GM12878 (cell line): ENCODE measurements around the gene IER2. TPM values are rescaled to one million over a fixed set of nuclear protein-coding genes. Genes with fewer than 3 reads are reported as not detected.

Experiments
- BCLAF1 ChIP-seq: fragments of 450-650 bp; IDR thresholded peaks from 2 replicates; pipeline ENCODE4 v1.6.1; 2017; ENCODE audit warnings: antibody characterized with exemption, mild to moderate bottlenecking, moderate library complexity
- CREB1 ChIP-seq: IDR thresholded peaks from 2 replicates; pipeline ENCODE4 v1.6.1; 2012; ENCODE audit warnings: low read depth, mild to moderate bottlenecking, inconsistent platforms
- EED ChIP-seq: sonication (generic); IDR thresholded peaks from 2 replicates; pipeline ENCODE4 v1.6.1; 2016; ENCODE audit warnings: antibody characterized with exemption, low read depth
- FOXK2 ChIP-seq: fragments of 450-650 bp; IDR thresholded peaks from 2 replicates; pipeline ENCODE4 v1.6.1; 2017; ENCODE audit warnings: mild to moderate bottlenecking, moderate library complexity
- JUNB ChIP-seq: IDR thresholded peaks from 2 replicates; pipeline ENCODE4 v1.6.1; 2016; ENCODE audit warnings: antibody characterized with exemption, mild to moderate bottlenecking
- MAX ChIP-seq: IDR thresholded peaks from 2 replicates; pipeline ENCODE4 v1.6.1; 2012; ENCODE audit warnings: low read depth, low read length, improper control_type of control experiment
- MYC ChIP-seq: IDR thresholded peaks from 2 replicates; pipeline ENCODE4 v1.6.1; 2011; ENCODE audit warnings: mild to moderate bottlenecking, low read length, moderate library complexity, inconsistent platforms; ENCODE audit not compliant: insufficient read depth, insufficient replicate concordance, insufficient read length, severe bottlenecking
- NFXL1 ChIP-seq: fragments of 450-650 bp; IDR thresholded peaks from 2 replicates; pipeline ENCODE4 v1.6.1; 2017; ENCODE audit warnings: antibody characterized with exemption, mild to moderate bottlenecking, borderline replicate concordance
- NRF1 ChIP-seq: conservative IDR thresholded peaks from 2 replicates; pipeline ENCODE4 v1.6.1; 2011; ENCODE audit warnings: mild to moderate bottlenecking, low read depth, low read length, improper control_type of control experiment
- PAX8 ChIP-seq: fragments of 450-650 bp; IDR thresholded peaks from 2 replicates; pipeline ENCODE4 v1.6.1; 2017; ENCODE audit warnings: mild to moderate bottlenecking, moderate library complexity
- PBX3 ChIP-seq: IDR thresholded peaks from 2 replicates; pipeline ENCODE4 v1.6.1; 2011; ENCODE audit warnings: mild to moderate bottlenecking, low read depth, low read length, moderate library complexity; ENCODE audit not compliant: insufficient replicate concordance
- PML ChIP-seq: IDR thresholded peaks from 2 replicates; pipeline ENCODE4 v1.6.1; 2012; ENCODE audit warnings: low read length, inconsistent platforms
- POLR2A ChIP-seq: IDR thresholded peaks from 2 replicates; pipeline ENCODE4 v1.6.1; 2011; ENCODE audit warnings: low read depth, mild to moderate bottlenecking, low read length
- RAD51 ChIP-seq: fragments of 450-650 bp; IDR thresholded peaks from 2 replicates; pipeline ENCODE4 v1.6.1; 2016; ENCODE audit warnings: moderate library complexity, mild to moderate bottlenecking, inconsistent platforms
- RBBP5 ChIP-seq: fragments of 200-600 bp; sonication (generic); conservative IDR thresholded peaks from 2 replicates; pipeline ENCODE4 v1.6.1; 2016
- RCOR1 ChIP-seq: conservative IDR thresholded peaks from 2 replicates; pipeline ENCODE4 v1.6.1; 2012; ENCODE audit warnings: low read depth, low read length, improper control_type of control experiment
- SMAD1 ChIP-seq: fragments of 450-650 bp; IDR thresholded peaks from 2 replicates; pipeline ENCODE4 v1.6.1; 2018; ENCODE audit warnings: mild to moderate bottlenecking, low read depth; ENCODE audit not compliant: partially characterized antibody
- STAT3 ChIP-seq: IDR thresholded peaks from 2 replicates; pipeline ENCODE4 v1.6.1; 2011; ENCODE audit warnings: low read depth, low read length, improper control_type of control experiment
- TCF12 ChIP-seq: IDR thresholded peaks from 2 replicates; pipeline ENCODE4 v1.6.1; 2011; ENCODE audit warnings: low read depth, mild to moderate bottlenecking, low read length
- ZNF24 ChIP-seq: fragments of 450-650 bp; IDR thresholded peaks from 2 replicates; pipeline ENCODE4 v1.6.1; 2017; ENCODE audit warnings: antibody characterized with exemption, mild to moderate bottlenecking
- ZNF274 ChIP-seq: IDR thresholded peaks from one replicate; pipeline ENCODE4 v1.8.0; 2011; ENCODE audit not compliant: insufficient read length, insufficient read depth
- ZNF622 ChIP-seq: fragments of 450-650 bp; IDR thresholded peaks from 2 replicates; pipeline ENCODE4 v1.6.1; 2017; ENCODE audit warnings: mild to moderate bottlenecking, inconsistent platforms
- ZNF687 ChIP-seq: fragments of 450-650 bp; IDR thresholded peaks from 2 replicates; pipeline ENCODE4 v1.6.1; 2017; ENCODE audit warnings: mild to moderate bottlenecking, moderate library complexity
- polyA plus RNA-seq, 11 experiments: library from polyadenylated mRNA; depleted of rRNA in 4 of 11; unstranded in 6 of 11; stranded (reverse) in 5 of 11; fragments of >200 nt; fragmentation: Nextera tagmentation in 4 of 11; fragmentation: Illumina TruSeq in 1 of 11; extraction: Ambion mirVana in 4 of 11; extraction: Trizol in 1 of 11; gene quantifications; 1 replicate in 1 of 11; 2 replicates in 10 of 11; pipeline versions ENCODE4 v1.2.1 to v1.2.3, GENCODE V29; 2011 to 2016; ENCODE audit warnings: inconsistent platforms in 2 of 11, missing spikeins in 2 of 11, low read depth in 1 of 11
- total RNA-seq, 4 experiments: library from RNA; depleted of rRNA in 3 of 4; stranded (reverse); fragments of >200 nt in 3 of 4; fragmentation: Illumina TruSeq in 1 of 4; extraction: Trizol in 1 of 4; gene quantifications; 2 replicates each; pipeline versions ENCODE4 v1.2.1 to v1.2.3, GENCODE V29; 2013 to 2021

Gene IER2
- total and polyA plus RNA-seq, 10 of the 15 experiments (the other 5 are each of a cell fraction or from before 2014, with no cell fraction given), result 2.8 to 94.5 (median 24.9) TPM

GRCh38 chr19:13152974-13153568, 2.9 kb downstream of the IER2 start (continued):
- TF ChIP-seq NFXL1 (no peak), FOXK2 (no peak; the same call in 1 of the 2 replicates), ZNF687 (peak; percentile 96), BCLAF1 (no peak), RBBP5 (no peak), MAX (peak; percentile 17; the same call in 1 of the 2 replicates), PAX8 (no peak), EED (0 out of 2 replicates have a peak, but pooled peaks have one; percentile 8), RCOR1 (peak; percentile 7; the same call in 1 of the 2 replicates), PML (no peak), ZNF274 (no peak), JUNB (no peak), NRF1 (no peak), CREB1 (no peak), PBX3 (peak; percentile 32), MYC (no peak), RAD51 (no peak), POLR2A (peak; percentile 98), SMAD1 (peak; percentile 98), TCF12 (peak; percentile 95), ZNF24 (0 out of 2 replicates have a peak, but pooled peaks have one; percentile 17), STAT3 (no peak), ZNF622 (no peak)
